DMS79 (cell line): ENCODE measurements around the gene GFPT1.
A peak's percentile ranks its signal among the peaks of the same experiment; 100 is the strongest.

Experiments
- DNase-seq: peaks from one replicate; lab custom pipeline; 2025; lab: John Stamatoyannopoulos, UW

Gene GFPT1

DNA sequence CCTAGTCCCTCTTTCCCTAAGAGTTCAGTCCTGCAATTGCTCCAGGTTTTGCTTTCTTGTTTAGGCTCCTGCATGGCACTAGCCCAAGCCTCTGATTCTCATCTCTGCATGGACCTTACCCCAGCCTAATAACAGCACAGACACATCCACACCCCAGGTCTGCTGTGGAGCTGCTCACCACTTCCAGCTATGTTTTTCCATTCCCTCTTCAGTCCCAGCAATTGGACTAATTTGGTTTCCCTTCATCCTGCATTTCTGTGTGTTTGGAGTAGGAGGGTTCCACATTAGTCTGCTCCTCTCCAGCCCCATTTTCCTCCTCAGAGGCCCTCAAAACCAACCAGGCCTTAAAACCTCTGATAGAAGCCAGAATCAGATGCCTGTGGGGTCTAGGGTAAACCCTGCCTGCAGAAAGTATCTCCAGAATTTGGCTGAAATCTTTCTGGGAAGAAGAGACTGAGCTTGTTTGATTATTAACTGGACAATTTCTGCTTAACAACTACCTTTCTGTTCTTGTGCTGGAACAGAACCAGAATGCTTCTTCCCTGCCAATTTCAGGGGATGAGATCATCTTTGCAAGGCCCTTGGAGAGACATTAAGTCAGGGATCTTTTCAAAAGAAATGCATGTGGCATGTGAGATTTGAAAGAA, 95.9 kb downstream of the GFPT1 start:
- no peak for DNase-seq

DNA sequence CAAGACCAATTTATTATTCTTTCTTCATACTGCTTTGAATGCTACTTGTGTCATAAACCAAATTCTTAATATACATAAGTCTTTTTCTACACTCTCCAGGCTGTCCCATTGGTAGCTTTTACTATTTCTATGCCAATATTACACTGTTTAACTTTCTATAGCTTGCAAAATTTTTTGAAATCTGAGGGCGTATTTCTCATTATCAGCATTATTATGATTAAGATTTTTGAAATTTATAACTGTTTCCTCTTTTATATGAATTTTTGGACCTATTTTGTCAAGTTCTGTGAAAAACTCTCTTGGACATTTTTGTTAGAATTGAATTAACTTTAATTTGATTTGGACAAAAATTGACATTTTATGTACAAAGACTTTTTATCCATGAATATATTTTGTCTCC, 98.6 kb downstream of the GFPT1 start:
- DNase-seq: no peak

DNA sequence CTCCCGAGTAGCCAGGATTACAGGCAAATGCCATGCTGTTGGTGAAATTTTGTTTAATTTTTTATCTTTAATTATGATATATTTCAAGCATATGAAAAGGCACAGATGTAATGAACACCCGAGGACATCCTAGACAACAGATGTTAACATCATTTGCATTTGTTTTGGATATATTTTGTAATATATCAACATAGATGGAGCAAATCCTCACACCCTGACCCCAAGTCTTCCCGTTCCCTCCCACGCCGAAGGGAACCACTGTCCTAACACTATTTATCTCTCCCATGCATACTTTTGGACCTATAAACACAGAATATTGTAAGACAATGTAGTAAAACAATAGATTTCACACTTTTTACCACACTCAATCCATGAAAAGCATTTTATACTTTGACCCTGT, 99.5 kb downstream of the GFPT1 start:
- DNase-seq: no peak

- DNase-seq: no peak
Observed at GRCh38 chr2:69285379-69285894, 101.6 kb downstream of the GFPT1 start.

GRCh38 chr2:69280796-69281412, 106.1 kb downstream of the GFPT1 start:
- DNase-seq: no peak

DNA sequence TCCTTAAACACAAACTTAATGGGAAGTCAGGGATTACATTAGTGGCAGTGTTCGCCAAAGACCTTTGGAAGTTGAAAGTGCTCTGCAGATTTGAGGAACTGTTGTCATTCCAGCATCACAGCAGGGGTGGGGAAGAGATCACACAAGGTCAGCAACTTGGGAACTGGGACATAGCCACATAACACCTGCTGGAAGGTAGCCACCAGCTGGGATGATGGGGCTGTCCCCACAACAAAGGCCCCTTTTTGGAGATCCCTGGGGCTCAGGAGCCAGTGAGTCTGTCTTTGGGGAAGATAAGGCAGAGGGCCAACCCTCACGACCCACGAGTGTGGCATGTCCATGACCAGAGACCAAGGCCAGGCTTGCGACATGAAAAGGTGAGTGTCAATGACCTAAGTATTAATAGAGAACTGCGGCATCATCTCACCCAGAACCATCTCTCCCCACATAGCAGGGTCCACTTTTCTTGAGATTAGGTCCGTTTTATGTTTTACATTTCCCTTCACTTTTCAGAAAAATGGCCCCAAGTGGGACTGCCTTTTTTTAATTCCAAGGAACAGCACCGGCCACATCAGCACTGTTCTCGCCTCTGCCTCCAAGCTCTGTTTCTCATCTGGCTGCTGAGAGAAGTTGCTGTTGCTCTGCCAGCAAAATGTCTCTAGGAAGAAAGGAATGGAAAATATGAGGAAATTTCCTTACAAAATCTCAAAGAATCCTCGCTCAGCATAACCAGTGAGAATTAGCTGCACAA, 106.9 kb downstream of the GFPT1 start:
- no peak for DNase-seq

DNA sequence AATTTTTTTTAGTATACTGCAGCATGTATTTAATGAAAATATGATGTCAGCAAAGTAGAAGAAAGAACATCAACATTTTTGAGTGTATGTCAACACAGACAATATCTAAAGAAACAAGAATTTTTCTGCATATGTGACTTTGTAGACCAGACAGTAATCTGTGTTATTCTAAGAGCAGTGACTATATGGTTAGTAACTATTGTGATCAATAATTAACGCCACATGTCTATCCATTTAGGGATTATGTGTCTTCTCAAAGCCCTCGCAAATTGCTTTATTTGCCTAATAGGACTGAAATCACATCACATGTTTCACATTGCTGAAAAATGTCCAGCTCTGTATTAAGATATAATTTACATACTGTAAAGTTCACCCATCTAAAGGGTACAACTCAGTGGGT, 107.8 kb downstream of the GFPT1 start:
- DNase-seq: no peak

- DNase-seq: peak; percentile 22
Observed at GRCh38 chr2:69278366-69278765, 108.7 kb downstream of the GFPT1 start.

DNA sequence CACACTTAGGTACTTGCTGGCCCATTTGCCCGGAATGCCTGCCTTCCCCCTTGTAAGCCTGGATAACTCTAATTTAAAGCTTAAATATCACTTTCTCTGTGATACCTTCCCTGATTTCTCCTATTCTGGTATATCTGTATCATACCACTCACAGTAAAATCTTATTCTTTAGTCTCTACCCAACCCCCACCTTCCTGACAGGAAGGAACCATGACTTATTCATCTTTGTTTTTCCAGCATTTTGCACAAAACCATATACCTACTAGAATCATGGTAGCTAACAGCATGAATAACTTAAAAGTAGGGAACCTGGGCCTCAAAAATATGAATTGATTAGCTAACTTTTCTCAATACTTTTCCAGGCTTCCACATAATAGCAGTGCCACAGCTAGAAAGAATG, 111.5 kb downstream of the GFPT1 start:
- DNase-seq: no peak

GRCh38 chr2:69272803-69273471, 114.1 kb downstream of the GFPT1 start:
- DNase-seq: no peak

- DNase-seq: no peak
Observed at GRCh38 chr2:69271831-69272257, 115.2 kb downstream of the GFPT1 start.
